GM19193 (cell line): Measurements from ENCODE around the gene NAA25.

Source experiments
- POLR2A ChIP-seq: IDR thresholded peaks from 4 replicates; pipeline ENCODE4 v1.6.1; 2011; ENCODE audit not compliant: insufficient read depth, insufficient read length; ENCODE audit errors: extremely low read depth

The NAA25 gene

DNA sequence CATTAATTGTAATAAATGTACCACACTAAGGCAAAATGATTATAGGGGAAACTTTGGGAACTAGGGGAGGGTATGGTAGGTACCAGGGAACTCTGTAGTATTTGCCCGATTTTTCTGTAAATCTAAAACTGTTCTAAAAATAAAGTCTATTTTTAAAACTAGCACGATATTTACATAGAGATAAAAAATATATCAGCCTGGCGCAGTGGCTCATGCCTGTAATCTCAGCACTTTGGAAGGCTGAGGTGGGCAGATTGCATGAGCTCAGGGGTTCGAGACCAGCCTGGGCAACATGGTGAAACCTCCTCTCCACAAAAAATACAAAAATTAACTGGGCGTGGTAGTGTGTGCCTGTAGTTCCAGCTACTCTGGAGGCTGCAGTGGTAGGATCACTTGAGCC, 128.0 kb downstream of the NAA25 start:
- no peak for TF ChIP-seq POLR2A

DNA sequence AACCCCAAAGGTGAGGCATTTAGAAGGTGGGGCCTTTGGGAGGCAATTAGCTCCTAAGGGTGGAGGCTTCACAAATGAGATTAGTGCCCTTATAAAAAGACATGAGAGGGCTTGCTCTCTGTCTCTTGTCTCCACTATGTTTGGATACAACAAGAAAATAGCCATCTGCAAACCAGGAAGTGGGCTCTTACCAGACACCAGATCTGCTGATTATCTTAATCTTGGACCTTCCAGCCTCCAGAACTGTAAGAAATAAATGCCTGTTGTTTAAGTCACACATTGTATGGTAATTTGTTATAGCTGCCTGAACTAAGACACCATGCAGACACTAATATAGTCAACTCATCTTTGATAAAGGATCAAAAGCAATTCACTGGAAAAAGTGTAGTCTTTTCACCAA, 130.0 kb downstream of the NAA25 start:
- no peak for TF ChIP-seq POLR2A

DNA sequence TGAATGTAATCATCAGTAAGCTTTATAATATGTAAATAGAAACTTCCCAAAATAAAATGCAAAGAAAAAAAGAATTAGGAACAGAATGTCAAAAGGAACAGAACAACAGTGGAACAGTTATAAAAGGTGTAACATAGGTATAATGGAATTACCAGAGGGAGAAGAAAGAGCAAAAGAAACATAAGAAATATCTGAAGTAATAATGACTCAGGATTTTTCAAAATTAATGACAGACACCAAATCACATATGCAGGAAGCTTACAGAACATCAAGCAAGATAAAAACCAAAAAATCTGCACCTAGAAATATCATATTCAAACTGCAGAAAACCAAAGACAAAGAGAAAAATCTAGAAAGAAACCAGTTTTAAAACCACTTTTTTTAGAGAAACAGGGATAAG, 131.7 kb downstream of the NAA25 start:
- TF ChIP-seq POLR2A, result no peak
